Gastrocnemius medialis (tissue), 4 donors: ENCODE measurements around the gene FXYD7. TPM values are rescaled to one million over a fixed set of nuclear protein-coding genes. Genes with fewer than 3 reads are reported as not detected.

Source experiments
- ATAC-seq, 2 donors: fragments of 150-250 bp; one replicate each; pipeline ENCODE4 v1.9.1; 2016
- DNase-seq, 2 donors: peaks; one replicate each; pipeline ENCODE4 v3.0.0-alpha.2; 2019
- H3K27ac ChIP-seq, 4 donors: fragments of 200-600 bp; sonication (generic); 1 replicate in 1 of 4; 2 replicates in 3 of 4; pipeline ENCODE4 v1.5.1; 2016 to 2018; ENCODE audit warnings: mild to moderate bottlenecking in 2 of 4, moderate library complexity in 1 of 4
- H3K27me3 ChIP-seq, 3 donors: fragments of 200-600 bp; sonication (generic) in 2 of 3; 1 replicate in 1 of 3; 2 replicates in 2 of 3; pipeline versions ENCODE4 v1.5.1 to v1.6.0; 2016 to 2019; ENCODE audit warnings: mild to moderate bottlenecking in 1 of 3, moderate library complexity in 1 of 3
- H3K36me3 ChIP-seq, 2 donors: fragments of 200-600 bp; sonication (generic) in 1 of 2; one replicate each; pipeline ENCODE4 v1.5.1; 2017 to 2018
- H3K4me1 ChIP-seq, 2 donors: fragments of 200-600 bp; sonication (generic) in 1 of 2; one replicate each; pipeline ENCODE4 v1.5.1; 2016 to 2017; ENCODE audit warnings: mild to moderate bottlenecking in 2 of 2
- H3K4me3 ChIP-seq, 4 donors: fragments of 200-600 bp; sonication (generic) in 3 of 4; 1 replicate in 1 of 4; 2 replicates in 3 of 4; pipeline ENCODE4 v1.5.1; 2016 to 2019; ENCODE audit warnings: mild to moderate bottlenecking in 2 of 4
- H3K9me3 ChIP-seq, 3 donors: fragments of 200-600 bp; sonication (generic) in 2 of 3; 1 replicate in 1 of 3; 2 replicates in 2 of 3; pipeline ENCODE4 v1.5.1; 2016 to 2019
- POLR2A ChIP-seq, 2 donors: fragments of 450-650 bp; IDR thresholded peaks; one replicate each; pipeline ENCODE4 v1.6.1; 2017; ENCODE audit warnings: antibody characterized with exemption in 2 of 2, mild to moderate bottlenecking in 2 of 2, moderate library complexity in 2 of 2
- in situ Hi-C, 4 donors: fragments of 200-750 bp; cut with MboI; loops; one replicate each; pipeline versions ENCODE4 v1.15.0 to v1.8.0; 2017; ENCODE audit warnings: low sequenced_read_pairs in 4 of 4
- intact Hi-C: fragments of 100-400 bp; cut with DNase I; formaldehyde crosslinking; loops from one replicate; pipeline ENCODE4 v1.15.1; 2023; ENCODE audit warnings: low total_unique reads
- total RNA-seq, 4 donors: library from RNA; depleted of rRNA; stranded (reverse); fragments of >200 nt; gene quantifications; one replicate each; pipeline versions ENCODE4 v1.1.0 to v1.2.3, GENCODE V29; 2016
- TF ChIP-seq, protein P1 (sequence below), 5 experiments: fragments of 450-650 bp in 3 of 5; fragments of 200-600 bp in 2 of 5; sonication (generic) in 2 of 5; IDR thresholded peaks in 4 of 5; conservative IDR thresholded peaks in 1 of 5; 1 replicate in 4 of 5; 2 replicates in 1 of 5; pipeline ENCODE4 v1.5.1; 2016 to 2019; ENCODE audit warnings: antibody characterized with exemption in 5 of 5, mild to moderate bottlenecking in 3 of 5, moderate library complexity in 3 of 5

FXYD7 gene
- total RNA-seq, 4 donors from 2014 or later, result 0.40 TPM; not detected in 3

DNA sequence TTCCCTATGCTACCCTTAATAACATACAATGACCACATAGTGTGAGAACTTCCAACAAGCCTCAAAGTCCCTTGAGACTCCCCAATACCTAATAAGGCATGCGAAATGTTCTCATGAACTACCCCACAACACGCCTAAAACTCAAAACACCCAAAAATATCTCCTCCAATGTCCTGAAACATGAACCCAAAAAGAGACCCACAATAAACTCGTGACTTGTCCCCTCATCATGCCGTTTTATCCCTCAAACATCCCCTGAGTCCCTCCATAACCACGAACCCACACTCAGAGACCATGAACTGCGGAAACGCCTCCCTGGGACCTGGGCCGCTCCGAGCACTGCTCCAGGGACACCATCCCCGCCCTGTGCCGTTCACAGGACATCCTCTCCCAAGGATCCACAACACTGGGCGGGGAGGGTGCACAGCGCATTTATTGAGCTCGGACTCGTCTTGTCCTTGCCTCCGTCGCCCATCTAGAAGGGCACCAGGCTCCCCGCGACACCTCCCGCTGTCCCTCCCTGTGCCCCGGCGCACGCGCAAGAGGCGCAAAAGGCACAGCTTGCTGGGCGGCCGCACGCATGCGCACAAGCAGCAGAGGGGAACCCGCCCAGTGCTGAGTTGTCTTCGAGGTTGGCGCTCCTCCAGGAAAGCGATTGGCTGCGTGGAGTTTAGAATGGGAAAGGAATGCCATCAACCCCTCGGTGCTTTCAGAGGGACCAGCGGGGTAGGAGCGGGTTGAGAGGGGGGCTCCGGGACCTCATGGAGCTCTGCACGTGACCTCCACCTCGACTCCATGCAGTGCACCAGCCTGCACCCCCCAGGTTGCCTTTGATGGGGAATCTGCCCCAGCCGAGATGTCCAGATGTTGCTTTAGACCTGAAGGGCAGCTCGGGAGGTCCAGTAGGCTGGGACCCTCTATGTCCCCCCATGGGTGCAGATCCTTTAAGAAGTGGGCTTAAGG, 18.7 kb upstream of the FXYD7 start:
- peak; percentile 82 to 87 for ATAC-seq
- H3K36me3 ChIP-seq, result no peaks in the 10 kb centered on the region
- intact Hi-C loops (no loop called here), in situ Hi-C loops (no loop called here)
- H3K27ac ChIP-seq, result peak overlapping the region; percentile 91 to 93 (median 93)
- no peaks in the 10 kb centered on the region for H3K9me3 ChIP-seq
- TF ChIP-seq, protein P1, sequence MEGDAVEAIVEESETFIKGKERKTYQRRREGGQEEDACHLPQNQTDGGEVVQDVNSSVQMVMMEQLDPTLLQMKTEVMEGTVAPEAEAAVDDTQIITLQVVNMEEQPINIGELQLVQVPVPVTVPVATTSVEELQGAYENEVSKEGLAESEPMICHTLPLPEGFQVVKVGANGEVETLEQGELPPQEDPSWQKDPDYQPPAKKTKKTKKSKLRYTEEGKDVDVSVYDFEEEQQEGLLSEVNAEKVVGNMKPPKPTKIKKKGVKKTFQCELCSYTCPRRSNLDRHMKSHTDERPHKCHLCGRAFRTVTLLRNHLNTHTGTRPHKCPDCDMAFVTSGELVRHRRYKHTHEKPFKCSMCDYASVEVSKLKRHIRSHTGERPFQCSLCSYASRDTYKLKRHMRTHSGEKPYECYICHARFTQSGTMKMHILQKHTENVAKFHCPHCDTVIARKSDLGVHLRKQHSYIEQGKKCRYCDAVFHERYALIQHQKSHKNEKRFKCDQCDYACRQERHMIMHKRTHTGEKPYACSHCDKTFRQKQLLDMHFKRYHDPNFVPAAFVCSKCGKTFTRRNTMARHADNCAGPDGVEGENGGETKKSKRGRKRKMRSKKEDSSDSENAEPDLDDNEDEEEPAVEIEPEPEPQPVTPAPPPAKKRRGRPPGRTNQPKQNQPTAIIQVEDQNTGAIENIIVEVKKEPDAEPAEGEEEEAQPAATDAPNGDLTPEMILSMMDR (IDR thresholded peaks at IDR 0.05 in 4 of 5, conservative IDR thresholded peaks at IDR 0.05 in 1 of 5), result no peak
- peak; percentile 92 to 95 for TF ChIP-seq POLR2A (IDR thresholded peaks at IDR 0.05)
- DNase-seq, result peak; percentile 89 to 91
- no peaks in the 10 kb centered on the region for H3K27me3 ChIP-seq
- peaks cover 25 to 55% of the 10 kb centered on the region in 2 donors for H3K4me1 ChIP-seq
- H3K4me3 ChIP-seq, result peak overlapping the region; percentile 64 to 74 (median 70)

DNA sequence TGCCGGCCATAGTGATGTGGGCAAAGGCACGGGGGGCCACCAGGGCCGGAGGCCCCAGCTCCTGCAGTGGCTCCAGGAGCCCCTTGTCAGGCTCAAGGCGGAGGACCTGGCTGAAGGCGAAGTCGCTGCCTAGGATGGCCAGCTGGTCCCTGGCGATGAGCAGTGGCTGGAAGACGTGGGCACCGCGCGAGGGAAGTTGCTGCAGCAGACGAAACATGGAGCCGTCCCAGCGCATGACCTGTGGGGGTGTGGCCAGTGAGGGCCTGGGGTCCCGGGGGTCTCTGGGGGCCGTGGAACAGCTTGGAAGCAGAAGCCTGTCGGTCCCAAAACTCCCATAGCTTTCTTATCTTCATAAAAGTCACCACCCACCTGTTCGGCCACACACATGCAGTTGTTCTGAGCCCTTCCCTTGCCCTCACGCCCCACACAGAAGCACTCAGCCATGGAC, 17.8 kb upstream of the FXYD7 start:
- Histone ChIP-seq H3K27ac (peak overlapping the region; percentile 91 to 93 (median 93)), H3K27me3 (no peaks in the 10 kb centered on the region), H3K4me1 (peaks cover 28 to 58% of the 10 kb centered on the region in 2 donors), H3K36me3 (no peaks in the 10 kb centered on the region), H3K4me3 (peak overlapping the region in 2 of 4 donors; percentile 68 to 72), H3K9me3 (no peaks in the 10 kb centered on the region)
- in situ Hi-C loops, result no loop called here
- DNase-seq (no peak), ATAC-seq (no peak)
- TF ChIP-seq POLR2A (IDR thresholded peaks at IDR 0.05), result no peak
- TF ChIP-seq, protein P1 (IDR thresholded peaks at IDR 0.05 in 4 of 5, conservative IDR thresholded peaks at IDR 0.05 in 1 of 5), result no peak
- intact Hi-C loops, result no loop called here

DNA sequence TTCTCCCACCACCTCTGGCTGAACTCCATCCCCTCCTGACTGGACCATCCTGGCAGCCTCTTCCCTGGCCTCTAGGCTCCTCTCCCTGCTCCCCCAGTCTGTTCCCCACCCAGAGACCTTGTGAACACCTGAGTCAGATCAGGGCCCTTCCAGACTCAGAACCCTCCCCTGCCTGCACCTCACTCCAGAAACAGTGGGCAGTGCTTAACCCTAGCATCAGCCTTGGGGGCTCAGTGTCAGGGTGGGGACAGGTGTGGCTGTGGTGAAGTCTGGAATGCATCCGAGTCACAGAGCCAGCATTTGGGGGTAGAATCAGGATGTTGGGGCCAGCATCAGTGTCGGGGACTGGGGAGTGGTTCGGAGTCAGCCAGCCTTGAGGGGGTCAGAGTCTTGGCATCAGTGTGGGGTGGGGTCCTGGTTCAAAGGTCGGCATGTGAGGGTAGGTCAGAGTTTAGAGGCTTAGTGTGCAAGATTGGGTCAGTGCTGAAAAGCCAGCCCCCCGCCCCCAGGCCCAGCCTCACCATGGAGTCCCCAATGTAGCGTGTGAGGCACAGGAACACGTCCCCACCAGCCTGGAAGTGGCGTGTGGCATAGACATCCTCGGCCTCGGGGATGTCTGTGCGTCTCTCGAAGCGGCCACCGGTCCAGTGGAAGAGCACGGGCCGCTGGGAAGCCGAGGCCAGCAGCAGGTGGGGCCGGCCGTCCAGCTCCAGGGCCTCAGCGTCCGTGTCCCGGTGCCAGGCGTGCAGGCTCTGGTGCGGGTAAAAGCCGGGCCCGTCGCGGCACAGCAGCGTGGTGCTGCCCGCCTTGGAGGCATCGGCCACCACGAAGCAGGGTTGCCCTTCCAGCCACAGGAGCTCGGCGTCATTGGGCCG, 17.1 kb upstream of the FXYD7 start:
- intact Hi-C loops (no loop called here), in situ Hi-C loops (no loop called here)
- peak overlapping the region in 3 of 4 donors; percentile 0 to 21 (median 9) for H3K4me3 ChIP-seq

DNA sequence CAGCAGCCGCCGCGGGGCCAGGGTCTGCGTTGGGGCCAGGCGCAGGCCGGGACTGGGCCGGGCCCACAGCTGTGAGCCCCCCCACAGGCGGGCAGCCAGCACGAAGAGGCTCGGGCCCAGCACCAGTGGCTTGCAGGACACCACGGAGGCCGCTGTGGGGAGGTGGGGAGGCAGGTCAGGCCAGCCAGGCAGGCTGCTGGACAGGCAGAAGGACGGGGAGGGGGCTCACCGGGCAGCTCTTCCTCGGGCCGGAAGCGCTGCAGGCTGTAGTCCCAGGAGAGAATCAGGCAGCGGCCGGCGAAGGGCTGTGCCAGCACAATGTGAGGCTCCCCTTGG, 16.5 kb upstream of the FXYD7 start:
- no peaks in the 10 kb centered on the region for H3K27me3 ChIP-seq
- H3K4me3 ChIP-seq, result peak overlapping the region in 3 of 4 donors; percentile 0 to 21 (median 9)
- ATAC-seq (no peak), DNase-seq (no peak)
- H3K9me3 ChIP-seq, result no peaks in the 10 kb centered on the region
- peak overlapping the region; percentile 91 to 93 (median 93) for H3K27ac ChIP-seq
- intact Hi-C loops, result no loop called here
- peaks cover 33 to 65% of the 10 kb centered on the region in 2 donors for H3K4me1 ChIP-seq
- in situ Hi-C loops, result no loop called here
- TF ChIP-seq, protein P1 (IDR thresholded peaks at IDR 0.05 in 4 of 5, conservative IDR thresholded peaks at IDR 0.05 in 1 of 5), result no peak
- TF ChIP-seq POLR2A (IDR thresholded peaks at IDR 0.05), result no peak
- H3K36me3 ChIP-seq, result no peaks in the 10 kb centered on the region

More for the DNA sequence above, 17.1 kb upstream of the FXYD7 start:
- DNase-seq (no peak), ATAC-seq (no peak)
- Histone ChIP-seq H3K27ac (peak overlapping the region; percentile 91 to 93 (median 93)), H3K36me3 (no peaks in the 10 kb centered on the region), H3K27me3 (no peaks in the 10 kb centered on the region), H3K9me3 (no peaks in the 10 kb centered on the region), H3K4me1 (peaks cover 33 to 63% of the 10 kb centered on the region in 2 donors)
- no peak for TF ChIP-seq POLR2A (IDR thresholded peaks at IDR 0.05)
- TF ChIP-seq, protein P1 (IDR thresholded peaks at IDR 0.05 in 4 of 5, conservative IDR thresholded peaks at IDR 0.05 in 1 of 5), result no peak
